Suppressor macrophage treated with lipopolysaccharide for 1 hour (primary cell): ENCODE measurements around the gene DUOXA1.
"Not testable (repeated sequence)": the region's sequence is repeated elsewhere in the genome, so short reads cannot be mapped to it uniquely, and the experiment has no call there.

Experiments used
- DNase-seq, 3 donors: peaks; one replicate each; pipeline ENCODE4 v3.0.0-alpha.2; 2020 to 2022

Gene DUOXA1

GRCh38 chr15:45150481-45150880 is 20.8 kb upstream of the DUOXA1 start:
- no peak for DNase-seq

DNA sequence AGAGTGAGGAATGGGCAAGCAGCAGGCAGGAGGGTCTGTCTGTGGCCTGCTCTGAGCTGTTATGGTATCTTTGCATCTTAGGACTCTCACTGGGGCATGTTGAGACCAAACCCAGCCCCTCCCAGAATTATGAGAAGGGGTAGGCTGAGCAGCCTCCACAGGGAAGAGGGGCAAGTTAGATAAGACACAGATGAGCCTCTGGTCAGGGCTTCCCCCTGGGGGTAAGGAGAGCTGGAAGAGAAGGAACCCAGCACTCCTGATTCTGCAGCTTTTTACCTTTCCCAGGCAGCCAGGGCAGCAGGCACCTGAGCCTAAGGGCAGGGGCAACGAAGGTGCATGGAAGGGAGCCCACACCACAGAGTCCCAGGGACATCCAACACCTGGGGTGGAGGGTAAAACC is 19.4 kb upstream of the DUOXA1 start:
- no peak for DNase-seq

GRCh38 chr15:45148076-45149059 is 18.7 kb upstream of the DUOXA1 start:
- DNase-seq = no peak

DNA sequence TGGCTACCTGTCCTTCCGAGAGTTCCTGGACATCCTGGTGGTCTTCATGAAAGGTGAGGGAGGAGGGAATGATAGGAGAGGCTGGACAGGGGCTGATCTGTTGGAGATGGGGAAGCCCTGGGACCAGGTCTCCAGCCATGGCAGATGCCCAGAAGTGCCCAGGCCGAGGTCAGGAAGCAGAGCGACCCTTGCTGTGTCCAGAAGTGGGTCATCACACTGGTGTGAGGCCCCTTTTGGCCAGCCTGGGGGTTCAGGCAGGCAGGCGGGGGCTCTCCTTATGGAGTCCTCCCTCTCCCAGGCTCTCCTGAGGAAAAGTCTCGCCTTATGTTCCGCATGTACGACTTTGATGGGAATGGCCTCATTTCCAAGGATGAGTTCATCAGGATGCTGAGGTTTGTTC is 17.9 kb upstream of the DUOXA1 start:
- no peak for DNase-seq

DNA sequence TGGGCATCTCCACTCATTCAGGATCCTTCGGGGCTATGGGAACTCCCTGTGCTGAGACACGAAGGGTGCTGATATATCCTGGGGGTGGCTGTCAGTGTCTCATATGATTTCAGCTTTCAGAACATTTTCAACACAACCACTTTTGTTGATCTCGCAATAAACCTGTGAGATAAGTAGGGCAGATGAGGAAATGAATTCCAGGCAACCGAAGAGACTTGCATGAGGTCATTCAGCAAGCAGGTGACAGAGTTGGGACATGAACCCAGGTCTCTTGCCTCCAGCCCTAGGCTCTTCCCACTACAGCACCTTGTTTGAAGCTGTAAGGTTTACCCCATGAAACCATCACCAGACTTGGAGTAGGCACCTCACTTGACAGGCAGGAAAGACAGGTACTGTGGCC is 16.7 kb upstream of the DUOXA1 start:
- peak; percentile 38 to 57 (median 44) for DNase-seq

GRCh38 chr15:45144775-45145174 is 15.1 kb upstream of the DUOXA1 start:
- no peak for DNase-seq

DNA sequence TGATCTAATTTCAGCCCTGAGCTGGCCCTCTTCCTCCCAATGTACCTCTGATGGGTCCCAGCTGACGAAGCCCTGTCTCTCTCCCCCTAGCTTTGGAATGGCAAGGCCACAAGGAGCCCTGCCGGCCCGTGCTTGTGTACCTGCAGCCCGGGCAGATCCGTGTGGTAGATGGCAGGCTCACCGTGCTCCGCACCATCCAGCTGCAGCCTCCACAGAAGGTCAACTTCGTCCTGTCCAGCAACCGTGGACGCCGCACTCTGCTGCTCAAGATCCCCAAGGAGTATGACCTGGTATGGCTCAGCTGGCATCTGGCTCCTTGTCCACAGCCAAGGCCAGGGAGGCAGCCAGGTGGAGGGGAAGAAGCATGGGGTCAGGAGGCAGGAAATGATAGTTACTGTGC is 14.3 kb upstream of the DUOXA1 start:
- DNase-seq = no peak

- DNase-seq = no peak
Observed at GRCh38 chr15:45143056-45143455, 13.4 kb upstream of the DUOXA1 start.

DNA sequence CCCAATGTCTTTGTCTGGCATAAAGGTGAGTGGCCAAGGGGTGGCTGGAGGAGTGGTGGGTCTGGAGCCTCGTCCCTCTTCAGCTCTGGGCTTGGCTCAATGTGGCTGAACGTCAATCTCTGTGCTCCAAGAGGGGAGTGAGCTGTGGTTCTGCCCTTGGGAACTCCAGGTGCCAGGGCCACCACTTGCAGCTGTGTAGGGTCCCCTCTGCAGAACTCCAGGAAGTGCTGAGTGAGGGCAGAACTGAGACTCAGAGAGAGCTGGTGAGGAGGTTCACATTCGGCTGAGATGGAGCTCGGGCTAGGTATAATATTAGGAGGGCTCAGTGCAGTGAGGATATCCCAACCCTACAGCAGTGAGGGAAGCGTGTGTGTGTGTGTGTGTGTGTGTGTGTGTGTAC is 11.7 kb upstream of the DUOXA1 start:
- no peak for DNase-seq

GRCh38 chr15:45140557-45141250 is 11.0 kb upstream of the DUOXA1 start:
- DNase-seq = no peak

DNA sequence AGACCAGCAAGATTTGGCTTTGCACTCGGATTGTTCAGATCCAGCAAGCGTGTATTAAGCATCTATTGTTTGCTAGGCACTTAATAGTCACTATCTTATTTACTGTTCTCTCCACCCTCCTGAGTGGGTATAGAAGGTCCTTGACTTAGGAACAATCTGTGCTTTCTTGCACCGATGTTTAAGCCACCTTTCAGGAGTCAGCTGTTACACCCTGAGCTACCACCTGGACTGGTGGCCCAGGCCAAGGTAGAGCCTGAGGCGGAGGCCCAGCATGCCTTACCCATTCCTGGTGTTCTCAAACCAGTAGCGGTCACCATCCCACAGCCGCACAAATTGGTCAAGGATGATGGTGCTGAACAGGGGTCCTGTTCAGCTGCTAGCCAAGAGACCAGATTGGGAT is 10.1 kb upstream of the DUOXA1 start:
- no peak for DNase-seq

DNA sequence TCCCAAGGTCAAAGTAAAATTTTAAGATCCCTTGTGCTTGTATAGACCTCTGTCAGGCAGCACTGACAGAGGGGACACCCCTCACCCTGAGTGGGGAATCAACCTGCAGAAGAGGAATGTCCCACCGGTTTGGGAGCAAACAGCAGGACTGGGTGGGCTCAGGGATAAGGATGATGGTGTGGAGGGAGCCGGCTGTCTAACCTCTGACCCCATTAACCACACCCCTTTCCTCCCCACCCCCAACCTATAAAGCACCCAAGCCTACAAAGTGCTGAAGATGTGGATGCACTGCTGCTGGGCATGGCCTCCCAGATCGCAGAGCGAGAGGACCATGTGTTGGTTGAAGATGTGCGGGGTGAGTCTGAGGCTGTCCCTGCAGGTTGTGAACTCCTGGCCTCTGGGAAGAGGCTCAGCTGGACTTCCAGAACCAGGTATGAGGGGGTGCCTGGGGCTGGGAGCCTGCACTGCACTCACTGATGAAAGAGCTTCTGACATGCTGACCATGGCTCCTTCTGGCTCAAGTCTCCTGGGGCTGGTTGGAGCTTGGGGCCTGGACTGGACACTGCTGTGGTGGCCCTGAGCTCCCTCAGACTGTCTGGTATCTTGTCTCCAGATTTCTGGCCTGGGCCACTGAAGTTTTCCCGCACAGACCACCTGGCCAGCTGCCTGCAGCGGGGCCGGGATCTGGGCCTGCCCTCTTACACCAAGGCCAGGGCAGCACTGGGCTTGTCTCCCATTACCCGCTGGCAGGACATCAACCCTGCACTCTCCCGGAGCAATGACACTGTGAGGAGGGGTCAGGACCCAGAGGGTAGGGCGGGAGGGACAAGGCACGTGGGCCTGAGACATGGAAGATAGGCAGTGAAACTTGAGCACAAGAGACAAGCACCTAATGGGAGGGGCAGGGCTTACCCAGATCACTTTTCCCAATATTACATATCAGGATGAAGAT is 9.4 kb upstream of the DUOXA1 start:
- DNase-seq = no peak

- DNase-seq = no peak
Observed at GRCh38 chr15:45137703-45138102, 8.0 kb upstream of the DUOXA1 start.

DNA sequence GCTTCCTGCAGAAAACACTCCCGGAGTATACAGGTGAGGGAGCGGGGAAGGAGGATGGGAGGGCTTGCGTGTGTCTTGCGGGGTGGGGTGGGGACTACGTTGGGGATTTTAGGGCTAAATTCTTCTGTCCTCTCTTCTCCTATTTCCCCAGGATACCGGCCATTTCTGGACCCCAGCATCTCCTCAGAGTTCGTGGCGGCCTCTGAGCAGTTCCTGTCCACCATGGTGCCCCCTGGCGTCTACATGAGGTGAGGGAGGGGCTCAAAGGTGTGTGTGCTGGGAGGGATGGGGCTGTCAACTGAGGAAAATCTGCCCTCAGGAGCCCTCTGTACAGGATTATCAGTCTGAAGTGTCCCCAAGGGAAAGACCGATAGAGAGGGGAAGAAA is 6.7 kb upstream of the DUOXA1 start:
- no peak for DNase-seq

GRCh38 chr15:45135705-45136377 is 6.2 kb upstream of the DUOXA1 start:
- not testable (repeated sequence) for DNase-seq

GRCh38 chr15:45134682-45135604 is 5.3 kb upstream of the DUOXA1 start:
- DNase-seq = peak in 1 of 3 donors; percentile 46

DNA sequence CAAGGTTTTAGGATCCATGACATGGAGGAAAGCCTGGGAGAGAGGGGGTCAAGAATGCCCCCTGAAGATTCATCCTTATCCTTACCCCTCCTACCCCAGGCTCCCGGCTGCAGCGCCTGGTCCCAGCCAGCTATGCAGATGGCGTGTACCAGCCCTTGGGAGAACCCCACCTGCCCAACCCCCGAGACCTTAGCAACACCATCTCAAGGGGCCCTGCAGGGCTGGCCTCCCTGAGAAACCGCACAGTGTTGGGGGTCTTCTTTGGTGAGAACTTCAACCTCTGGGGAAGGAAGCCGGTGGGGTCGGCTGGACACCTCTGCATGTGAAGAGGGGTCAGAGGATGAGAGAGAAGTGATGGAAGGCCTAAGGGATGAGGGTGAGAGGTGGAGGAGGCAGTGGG is 4.4 kb upstream of the DUOXA1 start:
- no peak for DNase-seq

DNA sequence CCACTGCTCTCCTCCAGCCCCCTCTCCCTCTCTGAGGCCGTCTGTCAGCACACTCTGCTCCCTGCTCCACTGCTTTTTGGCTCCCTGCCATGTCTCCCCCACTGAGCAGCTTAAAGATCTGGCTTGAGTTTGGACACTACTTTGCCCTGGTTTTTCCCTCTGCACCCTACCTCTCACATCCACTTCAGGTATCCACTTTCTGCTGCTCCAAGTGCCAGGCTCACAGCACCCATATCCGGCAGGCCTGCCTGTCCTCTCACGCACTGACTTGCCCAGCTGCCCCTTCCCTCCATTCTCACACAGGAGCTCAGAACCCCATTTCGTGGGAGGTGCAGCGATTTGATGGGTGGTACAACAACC is 3.9 kb upstream of the DUOXA1 start:
- DNase-seq = no peak

- DNase-seq = no peak
Observed at GRCh38 chr15:45132844-45133560, 3.3 kb upstream of the DUOXA1 start.

DNA sequence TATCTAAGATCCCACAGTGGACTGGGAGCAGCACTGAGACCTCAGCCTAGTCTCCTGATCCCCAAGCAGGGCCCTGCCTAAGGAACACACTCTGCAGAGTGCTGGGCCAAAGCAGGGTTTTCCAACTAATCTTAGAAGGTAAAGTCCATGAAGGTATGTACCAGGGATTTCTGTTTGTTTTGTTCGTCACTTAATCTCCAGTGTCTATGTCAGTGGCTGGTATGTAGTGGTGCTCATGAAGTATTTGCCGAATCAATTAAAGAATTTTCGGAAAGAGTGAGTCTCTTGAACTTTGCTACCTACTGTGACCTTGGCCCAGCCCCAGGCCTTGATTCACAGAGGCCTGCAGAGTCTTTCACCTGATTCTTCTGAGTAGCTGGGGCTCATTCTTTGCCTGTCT is 1.8 kb upstream of the DUOXA1 start:
- no peak for DNase-seq
